Thoracic aorta (tissue), 2 donors: ENCODE data around the gene SNCAIP. TPM values are rescaled to one million over a fixed set of nuclear protein-coding genes. Genes with fewer than 3 reads are reported as not detected.

Source experiments
- ATAC-seq: fragments of 150-250 bp; one replicate; pipeline ENCODE4 v1.8.0; 2017; ENCODE audit warnings: low read depth; ENCODE audit not compliant: insufficient number of reproducible peaks, low FRiP score
- DNase-seq: peaks from one replicate; pipeline ENCODE4 v3.0.0-alpha.2; 2020; ENCODE audit warnings: low spot score
- H3K27ac ChIP-seq, 2 donors: fragments of 200-600 bp; sonication (generic); 1 replicate in 1 of 2; 2 replicates in 1 of 2; pipeline ENCODE4 v1.5.1; 2016; ENCODE audit warnings: mild to moderate bottlenecking in 2 of 2, moderate library complexity in 2 of 2
- H3K27me3 ChIP-seq: fragments of 200-600 bp; sonication (generic); replicated peaks from 2 replicates; pipeline ENCODE4 v1.6.0; 2016; ENCODE audit warnings: mild to moderate bottlenecking; ENCODE audit not compliant: insufficient read depth
- H3K36me3 ChIP-seq: fragments of 200-600 bp; sonication (generic); one replicate; pipeline ENCODE4 v1.5.1; 2016
- H3K4me1 ChIP-seq, 2 donors: fragments of 200-600 bp; sonication (generic); 1 replicate in 1 of 2; 2 replicates in 1 of 2; pipeline versions ENCODE4 v1.5.1 to v1.6.0; 2016; ENCODE audit warnings: low read depth in 2 of 2, mild to moderate bottlenecking in 1 of 2; ENCODE audit not compliant: control insufficient read depth in 1 of 2
- H3K4me3 ChIP-seq: fragments of 200-600 bp; sonication (generic); 2 replicates; pipeline ENCODE4 v1.5.1; 2016; ENCODE audit warnings: mild to moderate bottlenecking
- H3K9me3 ChIP-seq: fragments of 200-600 bp; sonication (generic); 2 replicates; pipeline ENCODE4 v1.5.1; 2016
- CTCF ChIP-seq: fragments of 200-600 bp; sonication (generic); IDR thresholded peaks from one replicate; pipeline ENCODE4 v1.5.1; 2019; ENCODE audit warnings: antibody characterized with exemption
- total RNA-seq, 2 donors: library from RNA; depleted of rRNA; stranded (reverse); fragments of >200 nt; gene quantifications; one replicate each; pipeline versions ENCODE4 v1.1.0 to v1.2.3, GENCODE V29; 2016

SNCAIP gene
- total RNA-seq, 2 donors from 2014 or later: 4.5 to 8.5 TPM

DNA sequence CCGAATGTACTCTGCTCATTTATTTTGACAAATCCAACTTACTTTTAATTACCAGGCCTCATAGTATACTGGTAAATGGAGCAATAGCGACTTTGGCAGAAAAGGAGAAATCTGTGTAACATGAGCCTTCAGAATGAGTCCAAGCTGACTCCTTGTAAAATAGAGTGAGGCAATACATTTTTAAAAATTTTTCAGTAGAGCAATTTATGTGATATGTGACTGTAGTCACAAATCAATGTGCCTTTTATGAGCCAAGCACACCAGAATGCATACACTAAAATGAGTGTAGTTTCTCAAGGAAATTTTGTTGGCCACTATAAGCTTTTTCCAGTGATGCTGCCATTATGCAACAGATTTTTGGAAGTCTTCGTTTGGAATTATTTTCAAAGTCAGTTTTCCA lies 73.8 kb downstream of the SNCAIP start:
- H3K36me3 ChIP-seq: no peaks in the 10 kb centered on the region
- ATAC-seq: no peak
- H3K9me3 ChIP-seq: no peaks in the 10 kb centered on the region
- no peaks in the 10 kb centered on the region for H3K27me3 ChIP-seq
- no peak for TF ChIP-seq CTCF
- no peak overlapping the region for H3K4me3 ChIP-seq
- no peak overlapping the region for H3K27ac ChIP-seq
- H3K4me1 ChIP-seq: peaks cover 3 to 14% of the 10 kb centered on the region in 2 donors
- no peak for DNase-seq

DNA sequence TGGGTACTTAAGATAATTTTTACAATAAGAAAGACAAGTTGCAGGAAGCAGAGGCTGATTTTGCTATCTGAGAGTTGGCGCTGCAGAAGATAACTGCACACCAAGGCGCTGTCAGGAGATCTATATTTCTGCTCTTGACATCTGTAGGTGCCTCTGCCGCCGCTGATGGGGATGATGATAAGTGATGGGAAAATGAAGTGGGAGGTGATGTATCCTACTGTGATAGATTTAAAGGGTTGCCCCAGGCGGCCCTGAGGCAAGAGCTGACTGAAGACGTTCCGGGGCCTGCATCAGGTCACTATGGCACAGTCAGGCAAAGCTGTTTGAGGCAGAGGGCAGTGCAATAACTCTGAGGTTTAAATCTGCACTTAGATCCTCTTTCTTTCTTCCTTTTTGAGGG lies 78.1 kb downstream of the SNCAIP start:
- peaks cover 3 to 18% of the 10 kb centered on the region in 2 donors for H3K4me1 ChIP-seq
- H3K9me3 ChIP-seq: no peaks in the 10 kb centered on the region
- H3K36me3 ChIP-seq: no peaks in the 10 kb centered on the region
- no peak overlapping the region for H3K4me3 ChIP-seq
- no peaks in the 10 kb centered on the region for H3K27me3 ChIP-seq
- no peak for ATAC-seq
- no peak for DNase-seq
- no peak for TF ChIP-seq CTCF
- no peak overlapping the region for H3K27ac ChIP-seq

DNA sequence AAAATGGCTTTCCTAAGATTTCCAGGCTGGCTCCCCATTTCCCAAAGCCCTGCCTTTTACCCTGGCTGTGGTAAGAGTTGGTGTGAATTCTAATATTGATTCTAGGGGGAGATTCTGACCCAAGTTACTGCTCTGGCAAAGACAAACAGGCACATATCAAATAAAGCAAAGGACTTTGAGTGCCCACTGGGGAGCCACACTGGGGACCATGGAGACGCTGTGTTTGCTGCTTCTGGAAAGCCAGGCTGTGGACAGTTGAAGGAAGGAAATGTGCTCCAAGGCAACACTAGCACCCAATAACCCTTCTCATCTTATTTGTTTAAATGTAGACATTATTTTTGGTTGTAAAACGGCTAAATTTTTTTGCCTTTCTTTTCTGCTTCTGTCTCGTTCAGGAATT lies 78.7 kb downstream of the SNCAIP start:
- H3K27ac ChIP-seq: no peak overlapping the region
- H3K36me3 ChIP-seq: no peaks in the 10 kb centered on the region
- no peaks in the 10 kb centered on the region for H3K27me3 ChIP-seq
- peaks cover 3 to 13% of the 10 kb centered on the region in 2 donors for H3K4me1 ChIP-seq
- H3K4me3 ChIP-seq: no peak overlapping the region
- DNase-seq: no peak
- TF ChIP-seq CTCF: no peak
- no peaks in the 10 kb centered on the region for H3K9me3 ChIP-seq
- no peak for ATAC-seq

DNA sequence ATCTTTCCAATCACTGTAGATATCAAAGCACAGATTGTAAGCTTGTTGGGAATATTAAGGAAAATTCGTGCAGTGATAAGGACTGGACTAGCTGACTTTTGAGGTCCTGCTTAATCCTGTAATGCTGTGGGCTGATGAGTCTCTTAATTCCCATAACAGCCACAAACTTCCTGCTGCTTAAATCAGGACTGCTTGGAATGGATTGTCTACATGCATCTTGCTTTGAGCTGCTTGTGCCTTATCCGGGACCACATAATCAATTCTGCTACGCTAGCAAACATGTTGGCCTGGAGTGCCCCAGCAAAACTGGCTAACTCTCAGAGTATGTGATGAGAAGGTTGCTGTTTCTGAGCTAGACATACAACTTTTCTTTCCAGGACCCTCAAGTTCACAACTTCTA lies 79.6 kb downstream of the SNCAIP start:
- no peak for ATAC-seq
- Histone ChIP-seq H3K27me3 (no peaks in the 10 kb centered on the region), H3K4me3 (no peak overlapping the region), H3K4me1 (peaks cover 0 to 8% of the 10 kb centered on the region in 2 donors), H3K9me3 (no peaks in the 10 kb centered on the region), H3K36me3 (no peaks in the 10 kb centered on the region), H3K27ac (no peak overlapping the region)
- TF ChIP-seq CTCF: no peak
- no peak for DNase-seq

- no peaks in the 10 kb centered on the region for H3K9me3 ChIP-seq
- no peak overlapping the region for H3K27ac ChIP-seq
- ATAC-seq (no peak), DNase-seq (no peak)
- no peaks in the 10 kb centered on the region for H3K27me3 ChIP-seq
- H3K36me3 ChIP-seq: no peaks in the 10 kb centered on the region
- H3K4me1 ChIP-seq: peaks cover 0 to 7% of the 10 kb centered on the region in 2 donors
- H3K4me3 ChIP-seq: no peak overlapping the region
- TF ChIP-seq CTCF: no peak
Observed at GRCh38 chr5:122392224-122392623, 80.2 kb downstream of the SNCAIP start.
